Liver (tissue), 9 donors: ENCODE results near the gene RAE1. TPM values are rescaled to one million over a fixed set of nuclear protein-coding genes. Genes with fewer than 3 reads are reported as not detected.
A peak's percentile ranks its signal among the peaks of the same experiment; 100 is the strongest.

ENCODE experiments used
- DNase-seq: peaks from one replicate; pipeline ENCODE4 v3.0.0-alpha.2; 2017; ENCODE audit warnings: low spot score
- H3K27ac ChIP-seq, 2 donors: one replicate each; pipeline ENCODE4 v1.7.0; 2013; ENCODE audit warnings: inconsistent platforms in 2 of 2, low read length in 2 of 2, control low read depth in 1 of 2, low read depth in 1 of 2, mild to moderate bottlenecking in 1 of 2
- H3K27me3 ChIP-seq, 4 donors: one replicate each; pipeline versions ENCODE4 v1.6.1 to v1.7.0; 2013; ENCODE audit warnings: low read length in 3 of 4, inconsistent platforms in 1 of 4, mild to moderate bottlenecking in 1 of 4, moderate library complexity in 1 of 4; ENCODE audit not compliant: control insufficient read depth in 4 of 4, insufficient read depth in 4 of 4
- H3K36me3 ChIP-seq, 4 donors: one replicate each; pipeline versions ENCODE4 v1.6.1 to v1.7.0; 2013; ENCODE audit warnings: low read length in 3 of 4, mild to moderate bottlenecking in 3 of 4, low read depth in 1 of 4, moderate library complexity in 1 of 4; ENCODE audit not compliant: control insufficient read depth in 4 of 4, insufficient read depth in 3 of 4
- H3K4me1 ChIP-seq, 4 donors: one replicate each; pipeline versions ENCODE4 v1.6.1 to v1.7.0; 2013; ENCODE audit warnings: low read length in 3 of 4, mild to moderate bottlenecking in 3 of 4, moderate library complexity in 1 of 4; ENCODE audit not compliant: control insufficient read depth in 4 of 4, insufficient read depth in 4 of 4
- H3K4me3 ChIP-seq, 3 donors: one replicate each; pipeline versions ENCODE4 v1.6.1 to v1.7.0; 2013; ENCODE audit warnings: low read length in 3 of 3, control low read depth in 1 of 3, low read depth in 1 of 3, mild to moderate bottlenecking in 1 of 3
- H3K9ac ChIP-seq, 2 donors: one replicate each; pipeline ENCODE4 v1.7.0; 2013; ENCODE audit warnings: low read length in 2 of 2, mild to moderate bottlenecking in 2 of 2, moderate library complexity in 2 of 2, control low read depth in 1 of 2, low read depth in 1 of 2
- H3K9me3 ChIP-seq, 4 donors: one replicate each; pipeline versions ENCODE4 v1.6.1 to v1.7.0; 2013; ENCODE audit warnings: low read length in 3 of 4; ENCODE audit not compliant: control insufficient read depth in 4 of 4
- EGR1 ChIP-seq, 2 donors: IDR thresholded peaks; 2 replicates each; pipeline ENCODE4 v1.6.1; 2016 to 2018; ENCODE audit warnings: antibody characterized with exemption in 2 of 2, low read depth in 2 of 2
- FOXA1 ChIP-seq: IDR thresholded peaks from 2 replicates; pipeline ENCODE4 v1.6.1; 2016; ENCODE audit warnings: antibody characterized with exemption
- FOXA2 ChIP-seq: IDR thresholded peaks from 2 replicates; pipeline ENCODE4 v1.6.1; 2016; ENCODE audit warnings: antibody characterized with exemption
- GABPA ChIP-seq, 2 donors: IDR thresholded peaks in 1 of 2; conservative IDR thresholded peaks in 1 of 2; 2 replicates each; pipeline ENCODE4 v1.6.1; 2016; ENCODE audit warnings: antibody characterized with exemption in 2 of 2, mild to moderate bottlenecking in 1 of 2, moderate library complexity in 1 of 2
- HNF4A ChIP-seq, 2 donors: conservative IDR thresholded peaks; 2 replicates each; pipeline ENCODE4 v1.6.1; 2016; ENCODE audit warnings: antibody characterized with exemption in 2 of 2, mild to moderate bottlenecking in 2 of 2
- HNF4G ChIP-seq: IDR thresholded peaks from 2 replicates; pipeline ENCODE4 v1.6.1; 2016; ENCODE audit warnings: antibody characterized with exemption
- JUND ChIP-seq, 2 donors: IDR thresholded peaks; 2 replicates each; pipeline ENCODE4 v1.6.1; 2016; ENCODE audit warnings: antibody characterized with exemption in 2 of 2
- MAX ChIP-seq: IDR thresholded peaks from 2 replicates; pipeline ENCODE4 v1.6.1; 2016; ENCODE audit warnings: antibody characterized with exemption
- NR2F2 ChIP-seq: IDR thresholded peaks from 2 replicates; pipeline ENCODE4 v1.6.1; 2016; ENCODE audit warnings: antibody characterized with exemption
- RAD21 ChIP-seq, 2 donors: IDR thresholded peaks; 2 replicates each; pipeline ENCODE4 v1.6.1; 2016; ENCODE audit warnings: antibody characterized with exemption in 2 of 2, mild to moderate bottlenecking in 2 of 2
- REST ChIP-seq: IDR thresholded peaks from 2 replicates; pipeline ENCODE4 v1.6.1; 2016; ENCODE audit warnings: antibody characterized with exemption, mild to moderate bottlenecking
- RXRA ChIP-seq, 2 donors: IDR thresholded peaks; 2 replicates each; pipeline ENCODE4 v1.6.1; 2017 to 2018; ENCODE audit warnings: antibody characterized with exemption in 2 of 2, mild to moderate bottlenecking in 1 of 2
- SP1 ChIP-seq: IDR thresholded peaks from 2 replicates; pipeline ENCODE4 v1.6.1; 2018; ENCODE audit warnings: antibody characterized with exemption, mild to moderate bottlenecking
- TAF1 ChIP-seq: conservative IDR thresholded peaks from 2 replicates; pipeline ENCODE4 v1.6.1; 2016; ENCODE audit warnings: antibody characterized with exemption, mild to moderate bottlenecking
- YY1 ChIP-seq: IDR thresholded peaks from 2 replicates; pipeline ENCODE4 v1.6.1; 2016; ENCODE audit warnings: antibody characterized with exemption, mild to moderate bottlenecking
- WGBS: extraction: QIAGEN DNeasy Blood & Tissue Kit; methylation state at CpG from one replicate; pipeline ENCODE4 v1.1.7; 2013; 5-methylcytosine and 5-hydroxymethylcytosine counted together
- polyA plus RNA-seq, 2 donors: library from polyadenylated mRNA; stranded (reverse) in 1 of 2; unstranded in 1 of 2; fragments of 200-250 nt in 1 of 2; fragments of >200 nt in 1 of 2; fragmentation: Nextera tagmentation in 1 of 2; extraction: Ambion mirVana in 1 of 2; gene quantifications; one replicate each; pipeline versions ENCODE4 v1.2.1 to v1.2.3, GENCODE V29; 2013 to 2015
- total RNA-seq, 2 donors: library from RNA; depleted of rRNA; stranded (reverse); fragments of >200 nt; gene quantifications; one replicate each; pipeline ENCODE4 v1.2.3, GENCODE V29; 2014
- TF ChIP-seq, protein P1 (sequence below): IDR thresholded peaks from 2 replicates; pipeline ENCODE4 v1.6.1; 2016; ENCODE audit warnings: antibody characterized with exemption
- TF ChIP-seq, protein P2 (sequence below): fragments of 150-350 bp; IDR thresholded peaks from 2 replicates; pipeline ENCODE4 v1.5.1; 2017; ENCODE audit warnings: improper control_type of control experiment, low read depth, low read length; ENCODE audit not compliant: missing input control
- donor health status: healthy.
- donor health status: healthy.
- donor health status: healthy.
- donor health status: healthy.
- donor health status: healthy.

The RAE1 gene
- total and polyA plus RNA-seq, 4 donors = 10.0 to 15.5 (median 13.5) TPM

GRCh38 chr20:57374343-57374930, 23.4 kb downstream of the RAE1 start:
- no peak overlapping the region for H3K27ac ChIP-seq
- WGBS = 80% methylated on average over 12 of the region's 12 CpGs
- H3K4me3 ChIP-seq = no peak overlapping the region
- peaks cover 26 to 90% (median 53%) of the 10 kb centered on the region in 4 donors for H3K36me3 ChIP-seq
- peaks cover 0 to 4% (median 2%) of the 10 kb centered on the region in 4 donors for H3K4me1 ChIP-seq
- no peaks in the 10 kb centered on the region for H3K27me3 ChIP-seq
- no peak for DNase-seq
- H3K9me3 ChIP-seq = no peaks in the 10 kb centered on the region
- TF ChIP-seq NR2F2 (no peak), SP1 (no peak), REST (no peak), FOXA2 (no peak), RXRA (IDR thresholded peaks at IDR 0.05) (no peak), EGR1 (IDR thresholded peaks at IDR 0.05; ENCODE audit: low read depth in 2 of 2) (no peak)
- TF ChIP-seq, protein P1, sequence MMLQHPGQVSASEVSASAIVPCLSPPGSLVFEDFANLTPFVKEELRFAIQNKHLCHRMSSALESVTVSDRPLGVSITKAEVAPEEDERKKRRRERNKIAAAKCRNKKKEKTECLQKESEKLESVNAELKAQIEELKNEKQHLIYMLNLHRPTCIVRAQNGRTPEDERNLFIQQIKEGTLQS = no peak
- H3K9ac ChIP-seq = no peak overlapping the region

DNA sequence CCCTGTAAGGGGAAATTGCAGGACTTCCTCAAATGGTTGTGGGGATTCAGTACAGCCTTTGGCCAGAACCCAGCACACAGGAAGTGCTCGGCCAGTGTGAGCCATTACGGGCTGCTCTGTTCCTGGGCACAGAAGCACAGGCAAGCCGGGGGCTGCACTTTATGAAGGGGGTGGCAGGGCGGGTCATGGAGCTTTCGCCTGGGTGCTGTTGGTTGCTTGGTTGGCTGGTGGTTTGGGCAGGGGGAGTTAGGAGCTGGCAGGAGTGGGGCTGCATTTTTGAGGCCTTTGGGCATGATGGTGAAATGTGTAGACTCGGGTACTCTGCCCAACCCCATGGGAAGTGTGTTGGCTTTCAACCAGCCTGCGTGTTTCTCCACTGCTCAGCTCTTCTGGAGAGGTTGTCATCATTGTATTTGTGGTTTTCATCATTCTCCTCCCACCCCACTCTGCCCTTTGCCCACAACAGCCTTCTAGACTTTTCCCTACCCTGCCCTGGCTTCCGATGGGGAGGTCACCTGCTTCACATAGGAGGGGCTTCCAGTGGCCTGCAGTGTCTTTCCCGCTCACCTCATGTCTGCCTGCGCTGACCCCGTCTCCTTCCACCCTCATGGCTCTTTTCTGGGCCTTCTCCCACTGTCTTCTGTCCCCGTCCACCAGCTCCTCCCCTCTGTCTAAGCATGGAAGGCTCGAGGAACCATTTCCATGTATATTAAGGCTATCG, 24.0 kb downstream of the RAE1 start:
- no peaks in the 10 kb centered on the region for H3K27me3 ChIP-seq
- H3K36me3 ChIP-seq = peaks cover 26 to 83% (median 46%) of the 10 kb centered on the region in 4 donors
- H3K9ac ChIP-seq = no peak overlapping the region
- TF ChIP-seq NR2F2 = no peak
- TF ChIP-seq HNF4A (conservative IDR thresholded peaks at IDR 0.05) = peak in 1 of 2 donors; percentile 4
- DNase-seq = no peak
- no peaks in the 10 kb centered on the region for H3K9me3 ChIP-seq
- 78% methylated on average over 14 of the region's 14 CpGs for WGBS
- peaks cover 0 to 4% (median 2%) of the 10 kb centered on the region in 4 donors for H3K4me1 ChIP-seq
- H3K4me3 ChIP-seq = no peak overlapping the region
- no peak overlapping the region for H3K27ac ChIP-seq

GRCh38 chr20:57375652-57376230, 24.7 kb downstream of the RAE1 start:
- no peak for DNase-seq
- Histone ChIP-seq H3K36me3 (peaks cover 21 to 77% (median 41%) of the 10 kb centered on the region in 4 donors), H3K4me3 (no peak overlapping the region), H3K9me3 (no peaks in the 10 kb centered on the region), H3K27ac (no peak overlapping the region), H3K27me3 (no peaks in the 10 kb centered on the region), H3K9ac (no peak overlapping the region), H3K4me1 (peaks cover 0 to 4% (median 2%) of the 10 kb centered on the region in 4 donors)
- WGBS = 93% methylated on average over 10 of the region's 10 CpGs
- TF ChIP-seq HNF4G (no peak), YY1 (no peak), REST (no peak), EGR1 (IDR thresholded peaks at IDR 0.05; ENCODE audit: low read depth in 2 of 2) (no peak), NR2F2 (no peak), MAX (no peak), RAD21 (IDR thresholded peaks at IDR 0.05) (no peak), TAF1 (no peak), SP1 (no peak), JUND (IDR thresholded peaks at IDR 0.05) (no peak), HNF4A (conservative IDR thresholded peaks at IDR 0.05) (no peak), FOXA1 (no peak), GABPA (IDR thresholded peaks at IDR 0.05 in 1 of 2, conservative IDR thresholded peaks at IDR 0.05 in 1 of 2) (no peak), RXRA (IDR thresholded peaks at IDR 0.05) (no peak)
- TF ChIP-seq, protein P2, sequence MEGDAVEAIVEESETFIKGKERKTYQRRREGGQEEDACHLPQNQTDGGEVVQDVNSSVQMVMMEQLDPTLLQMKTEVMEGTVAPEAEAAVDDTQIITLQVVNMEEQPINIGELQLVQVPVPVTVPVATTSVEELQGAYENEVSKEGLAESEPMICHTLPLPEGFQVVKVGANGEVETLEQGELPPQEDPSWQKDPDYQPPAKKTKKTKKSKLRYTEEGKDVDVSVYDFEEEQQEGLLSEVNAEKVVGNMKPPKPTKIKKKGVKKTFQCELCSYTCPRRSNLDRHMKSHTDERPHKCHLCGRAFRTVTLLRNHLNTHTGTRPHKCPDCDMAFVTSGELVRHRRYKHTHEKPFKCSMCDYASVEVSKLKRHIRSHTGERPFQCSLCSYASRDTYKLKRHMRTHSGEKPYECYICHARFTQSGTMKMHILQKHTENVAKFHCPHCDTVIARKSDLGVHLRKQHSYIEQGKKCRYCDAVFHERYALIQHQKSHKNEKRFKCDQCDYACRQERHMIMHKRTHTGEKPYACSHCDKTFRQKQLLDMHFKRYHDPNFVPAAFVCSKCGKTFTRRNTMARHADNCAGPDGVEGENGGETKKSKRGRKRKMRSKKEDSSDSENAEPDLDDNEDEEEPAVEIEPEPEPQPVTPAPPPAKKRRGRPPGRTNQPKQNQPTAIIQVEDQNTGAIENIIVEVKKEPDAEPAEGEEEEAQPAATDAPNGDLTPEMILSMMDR = no peak
